ENCODE results near the gene PDLIM1. TPM values are rescaled to one million over a fixed set of nuclear protein-coding genes. Genes with fewer than 3 reads are reported as not detected.

Gene PDLIM1
- total RNA-seq: 1 to 10 TPM; 9.4 to 9.5 TPM

- DNase-seq: peak; percentile 58
- Mint-ChIP-seq H3K36me3 (ENCODE audit: low read depth) (no peaks in the 10 kb centered on the region), H3K4me1 (ENCODE audit: low read depth) (peaks cover 29% of the 10 kb centered on the region), H3K27me3 (ENCODE audit: low read depth) (peaks cover 55% of the 10 kb centered on the region), H3K9me3 (ENCODE audit: insufficient read depth) (no peaks in the 10 kb centered on the region), H3K27ac (no peak within 1 kb of the TSS), H3K4me3 (peak within 1 kb of the TSS; percentile 73)
- ATAC-seq: peak; percentile 70
- ChIA-PET CTCF (interaction anchor here (1.4 kb wide), 1 partner anchor 48 kb away, joined by 4 read pairs; no protein-coding TSS in a partner anchor), POLR2A (no interaction called here)
Observed at GRCh38 chr10:95290461-95291364, at the start of gene PDLIM1. Gene PDLIM1 (minus strand): TSS chr10:95291003. CDS start chr10:95290915, 88 bp downstream.

- H3K4me3 Mint-ChIP-seq: no peak overlapping the region
- POLR2A ChIA-PET: no interaction called here
Observed at GRCh38 chr10:95339863-95340262, 49.1 kb upstream of the PDLIM1 start.

GRCh38 chr10:95337423-95338160, 46.8 kb upstream of the PDLIM1 start:
- Mint-ChIP-seq H3K4me3 (no peak overlapping the region), H3K27ac (no peak overlapping the region), H3K9me3 (ENCODE audit: insufficient read depth) (no peaks in the 10 kb centered on the region), H3K36me3 (ENCODE audit: low read depth) (no peaks in the 10 kb centered on the region), H3K4me1 (ENCODE audit: low read depth) (no peaks in the 10 kb centered on the region), H3K27me3 (ENCODE audit: low read depth) (no peaks in the 10 kb centered on the region)
- ChIA-PET POLR2A (no interaction called here), CTCF (no interaction called here)
- no peak for DNase-seq
- no peak for ATAC-seq

More at GRCh38 chr10:95339863-95340262, 49.1 kb upstream of the PDLIM1 start:
- H3K9me3 Mint-ChIP-seq (ENCODE audit: insufficient read depth): no peaks in the 10 kb centered on the region
- ATAC-seq (no peak), DNase-seq (no peak)
- H3K27me3 Mint-ChIP-seq (ENCODE audit: low read depth): no peaks in the 10 kb centered on the region
- no peaks in the 10 kb centered on the region for H3K36me3 Mint-ChIP-seq (ENCODE audit: low read depth)
- no peak overlapping the region for H3K27ac Mint-ChIP-seq
- no peaks in the 10 kb centered on the region for H3K4me1 Mint-ChIP-seq (ENCODE audit: low read depth)
- CTCF ChIA-PET: interaction anchor here (1.5 kb wide), 1 partner anchor 34 kb away, joined by 3 read pairs; no protein-coding TSS in a partner anchor

GRCh38 chr10:95336702-95337101, 45.9 kb upstream of the PDLIM1 start:
- H3K4me3 Mint-ChIP-seq: no peak overlapping the region
- H3K4me1 Mint-ChIP-seq (ENCODE audit: low read depth): no peaks in the 10 kb centered on the region
- CTCF ChIA-PET: interaction anchor here (1.0 kb wide), 1 partner anchor 12 kb away, joined by 3 read pairs; no protein-coding TSS in a partner anchor
- H3K27ac Mint-ChIP-seq: no peak overlapping the region
- POLR2A ChIA-PET: no interaction called here
- DNase-seq: no peak
- no peaks in the 10 kb centered on the region for H3K27me3 Mint-ChIP-seq (ENCODE audit: low read depth)
- no peaks in the 10 kb centered on the region for H3K36me3 Mint-ChIP-seq (ENCODE audit: low read depth)
- no peak for ATAC-seq
- H3K9me3 Mint-ChIP-seq (ENCODE audit: insufficient read depth): no peaks in the 10 kb centered on the region

GRCh38 chr10:95335933-95336699, 45.3 kb upstream of the PDLIM1 start:
- H3K9me3 Mint-ChIP-seq (ENCODE audit: insufficient read depth): no peaks in the 10 kb centered on the region
- ATAC-seq: no peak
- CTCF ChIA-PET: interaction anchor here (1.0 kb wide), 1 partner anchor 13 kb away, joined by 3 read pairs; no protein-coding TSS in a partner anchor
- H3K27me3 Mint-ChIP-seq (ENCODE audit: low read depth): no peaks in the 10 kb centered on the region
- no peaks in the 10 kb centered on the region for H3K36me3 Mint-ChIP-seq (ENCODE audit: low read depth)
- no peak for DNase-seq
- H3K4me3 Mint-ChIP-seq: no peak overlapping the region
- H3K4me1 Mint-ChIP-seq (ENCODE audit: low read depth): no peaks in the 10 kb centered on the region
- POLR2A ChIA-PET: no interaction called here
- no peak overlapping the region for H3K27ac Mint-ChIP-seq

GRCh38 chr10:95334805-95335144, 44.0 kb upstream of the PDLIM1 start:
- ChIA-PET CTCF (no interaction called here), POLR2A (no interaction called here)
- Mint-ChIP-seq H3K36me3 (ENCODE audit: low read depth) (no peaks in the 10 kb centered on the region), H3K27ac (no peak overlapping the region), H3K4me1 (ENCODE audit: low read depth) (no peaks in the 10 kb centered on the region), H3K27me3 (ENCODE audit: low read depth) (no peaks in the 10 kb centered on the region), H3K4me3 (no peak overlapping the region), H3K9me3 (ENCODE audit: insufficient read depth) (no peaks in the 10 kb centered on the region)
- no peak for DNase-seq
- ATAC-seq: no peak

GRCh38 chr10:95333997-95334804, 43.4 kb upstream of the PDLIM1 start:
- Mint-ChIP-seq H3K4me3 (no peak overlapping the region), H3K27me3 (ENCODE audit: low read depth) (peaks cover 3% of the 10 kb centered on the region), H3K36me3 (ENCODE audit: low read depth) (no peaks in the 10 kb centered on the region), H3K27ac (no peak overlapping the region), H3K4me1 (ENCODE audit: low read depth) (no peaks in the 10 kb centered on the region), H3K9me3 (ENCODE audit: insufficient read depth) (no peaks in the 10 kb centered on the region)
- CTCF ChIA-PET: interaction anchor here (1.2 kb wide), 1 partner anchor 90 kb away, joined by 3 read pairs; no protein-coding TSS in a partner anchor
- POLR2A ChIA-PET: no interaction called here
- ATAC-seq (no peak), DNase-seq (no peak)

GRCh38 chr10:95332666-95333249, 42.0 kb upstream of the PDLIM1 start:
- Mint-ChIP-seq H3K4me3 (no peak overlapping the region), H3K9me3 (ENCODE audit: insufficient read depth) (no peaks in the 10 kb centered on the region), H3K4me1 (ENCODE audit: low read depth) (no peaks in the 10 kb centered on the region), H3K36me3 (ENCODE audit: low read depth) (no peaks in the 10 kb centered on the region), H3K27me3 (ENCODE audit: low read depth) (peaks cover 4% of the 10 kb centered on the region), H3K27ac (no peak overlapping the region)
- POLR2A ChIA-PET: no interaction called here
- CTCF ChIA-PET: interaction anchor here (1.2 kb wide), 1 partner anchor 89 kb away, joined by 3 read pairs; no protein-coding TSS in a partner anchor
- no peak for DNase-seq
- no peak for ATAC-seq

- DNase-seq: no peak
- Mint-ChIP-seq H3K27me3 (ENCODE audit: low read depth) (peaks cover 6% of the 10 kb centered on the region), H3K27ac (no peak overlapping the region), H3K4me1 (ENCODE audit: low read depth) (no peaks in the 10 kb centered on the region), H3K36me3 (ENCODE audit: low read depth) (no peaks in the 10 kb centered on the region), H3K9me3 (ENCODE audit: insufficient read depth) (no peaks in the 10 kb centered on the region), H3K4me3 (no peak overlapping the region)
- ATAC-seq: no peak
- ChIA-PET POLR2A (no interaction called here), CTCF (no interaction called here)
Observed at GRCh38 chr10:95331596-95332130, 40.9 kb upstream of the PDLIM1 start.

GRCh38 chr10:95330966-95331453, 40.2 kb upstream of the PDLIM1 start:
- no peak for ATAC-seq
- no peaks in the 10 kb centered on the region for H3K36me3 Mint-ChIP-seq (ENCODE audit: low read depth)
- CTCF ChIA-PET: no interaction called here

More at GRCh38 chr10:95330966-95331453, 40.2 kb upstream of the PDLIM1 start:
- POLR2A ChIA-PET: no interaction called here
- H3K4me1 Mint-ChIP-seq (ENCODE audit: low read depth): no peaks in the 10 kb centered on the region
- peaks cover 9% of the 10 kb centered on the region for H3K27me3 Mint-ChIP-seq (ENCODE audit: low read depth)
- no peak overlapping the region for H3K4me3 Mint-ChIP-seq
- H3K9me3 Mint-ChIP-seq (ENCODE audit: insufficient read depth): no peaks in the 10 kb centered on the region
- no peak for DNase-seq
- H3K27ac Mint-ChIP-seq: no peak overlapping the region
